ENCODE results near the gene MEIS2.

DNA sequence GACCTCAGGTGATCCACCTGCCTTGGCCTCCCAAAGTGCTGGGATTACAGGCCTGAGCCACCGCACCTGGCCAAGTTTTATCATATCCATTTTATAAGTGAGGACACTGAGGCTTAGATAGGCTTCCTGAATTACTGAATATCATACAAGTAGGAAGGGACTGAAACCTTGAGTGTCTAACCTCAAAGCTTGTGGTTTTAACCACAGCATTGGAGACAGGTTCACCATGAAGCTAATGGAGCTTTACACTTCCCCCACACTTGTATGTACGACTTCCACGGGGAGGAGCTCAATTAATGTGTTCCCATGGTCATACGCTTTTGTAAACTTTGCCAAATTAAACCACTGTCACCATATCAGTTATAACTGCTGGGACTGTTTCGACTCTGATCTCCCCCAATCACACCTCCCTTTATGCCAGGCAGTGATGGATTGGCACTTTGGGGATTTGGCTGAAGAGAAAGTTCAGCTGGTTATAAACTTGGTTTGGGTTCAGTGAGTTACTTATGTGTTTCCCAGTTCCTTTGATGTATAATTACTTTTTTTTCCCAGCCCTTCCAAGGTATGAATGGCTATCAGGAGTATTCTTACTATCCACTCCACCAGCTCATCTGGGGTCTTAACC lies 38.4 kb upstream of the MEIS2 start:
- no peak for TF ChIP-seq POLR2A (IDR thresholded peaks at IDR 0.05; ENCODE audit: low read depth, low read length)
- TF ChIP-seq POLR2AphosphoS5 (IDR thresholded peaks at IDR 0.05; ENCODE audit: low read depth, low read length) = no peak
- TF ChIP-seq TAF1 (IDR thresholded peaks at IDR 0.05; ENCODE audit: low read depth, low read length) = no peak
- no peak for TF ChIP-seq SPI1 (IDR thresholded peaks at IDR 0.05; ENCODE audit: low read depth, low read length)
- no peak for TF ChIP-seq PAX5 (IDR thresholded peaks at IDR 0.05; ENCODE audit: insufficient read depth, low read length, severe bottlenecking)
